ENCODE results near the gene WNT9A. TPM values are rescaled to one million over a fixed set of nuclear protein-coding genes. Genes with fewer than 3 reads are reported as not detected.

The WNT9A gene
- total RNA-seq, 3 donors from 2014 or later (not counting 1 experiment from before 2014, with no cell fraction given), result not detected

DNA sequence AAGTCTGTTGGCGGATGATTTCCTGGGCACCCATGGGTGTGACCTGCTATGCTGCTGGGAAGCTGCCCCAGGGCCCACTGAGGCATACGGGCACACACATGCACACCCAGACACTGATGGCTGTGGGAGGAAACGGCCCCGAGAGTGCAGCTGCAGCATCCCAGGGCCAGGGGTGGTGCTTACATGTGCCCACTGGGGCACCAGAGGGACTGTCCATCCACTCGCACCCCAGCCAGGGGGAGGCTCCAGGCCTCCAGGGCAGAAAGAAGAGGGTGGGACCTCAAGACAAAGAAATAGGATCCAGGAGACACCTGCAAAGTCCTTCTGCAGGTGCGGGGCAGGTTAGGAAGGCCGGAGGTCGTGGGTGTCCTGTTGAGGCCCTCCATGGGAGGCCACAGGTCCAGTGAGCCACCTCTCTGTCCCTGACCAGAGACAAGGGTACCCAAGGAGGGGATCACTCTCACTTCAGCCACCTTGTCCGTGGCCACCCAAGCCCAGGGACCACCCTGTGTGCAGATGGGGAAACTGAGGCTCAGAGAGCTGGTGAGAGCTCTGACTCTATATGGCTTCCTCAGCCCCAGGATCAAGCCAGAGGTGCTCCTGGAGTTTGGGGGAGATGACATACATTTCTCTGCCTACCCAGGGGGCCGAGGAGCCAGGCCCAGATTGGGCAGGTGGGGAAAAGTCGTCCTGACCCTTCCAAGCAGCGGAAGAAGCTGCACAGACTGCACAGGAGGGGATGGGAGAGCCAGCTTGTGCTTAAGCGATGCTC lies 57.1 kb downstream of the WNT9A start:
- H3K9me3 ChIP-seq (ENCODE audit: control insufficient read depth, insufficient read depth, low read length), result no peaks in the 10 kb centered on the region
- H3K27ac ChIP-seq (ENCODE audit: low read length), result no peak overlapping the region
- Mint-ChIP-seq H3K4me3 (no peak overlapping the region), H3K27me3 (ENCODE audit: low read depth in 2 of 2) (peaks cover 0 to 2% of the 10 kb centered on the region in 2 donors), H3K36me3 (no peaks in the 10 kb centered on the region), H3K4me1 (peaks cover 4 to 8% of the 10 kb centered on the region in 2 donors), H3K9me3 (no peaks in the 10 kb centered on the region), H3K27ac (no peak overlapping the region)
- 87% methylated on average over 13 of the region's 13 CpGs for WGBS (ENCODE audit: insufficient coverage)
- intact Hi-C loops (cut with micrococcal nuclease), result loop anchor here (1.0 kb wide), 1 partner anchor 9 kb away; no protein-coding TSS in a partner anchor
- no peak for ATAC-seq
- H3K4me3 ChIP-seq (ENCODE audit: low read length), result no peak overlapping the region
- H3K27me3 ChIP-seq (ENCODE audit: control insufficient read depth, insufficient read depth, low read length), result peaks cover 4% of the 10 kb centered on the region
- H3K4me1 ChIP-seq (ENCODE audit: control insufficient read depth, insufficient read depth, low read length), result peaks cover 19% of the 10 kb centered on the region
- DNase-seq, result no peak
- TF ChIP-seq, protein P1, sequence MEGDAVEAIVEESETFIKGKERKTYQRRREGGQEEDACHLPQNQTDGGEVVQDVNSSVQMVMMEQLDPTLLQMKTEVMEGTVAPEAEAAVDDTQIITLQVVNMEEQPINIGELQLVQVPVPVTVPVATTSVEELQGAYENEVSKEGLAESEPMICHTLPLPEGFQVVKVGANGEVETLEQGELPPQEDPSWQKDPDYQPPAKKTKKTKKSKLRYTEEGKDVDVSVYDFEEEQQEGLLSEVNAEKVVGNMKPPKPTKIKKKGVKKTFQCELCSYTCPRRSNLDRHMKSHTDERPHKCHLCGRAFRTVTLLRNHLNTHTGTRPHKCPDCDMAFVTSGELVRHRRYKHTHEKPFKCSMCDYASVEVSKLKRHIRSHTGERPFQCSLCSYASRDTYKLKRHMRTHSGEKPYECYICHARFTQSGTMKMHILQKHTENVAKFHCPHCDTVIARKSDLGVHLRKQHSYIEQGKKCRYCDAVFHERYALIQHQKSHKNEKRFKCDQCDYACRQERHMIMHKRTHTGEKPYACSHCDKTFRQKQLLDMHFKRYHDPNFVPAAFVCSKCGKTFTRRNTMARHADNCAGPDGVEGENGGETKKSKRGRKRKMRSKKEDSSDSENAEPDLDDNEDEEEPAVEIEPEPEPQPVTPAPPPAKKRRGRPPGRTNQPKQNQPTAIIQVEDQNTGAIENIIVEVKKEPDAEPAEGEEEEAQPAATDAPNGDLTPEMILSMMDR (IDR thresholded peaks at IDR 0.05), result no peak
- no peaks in the 10 kb centered on the region for H3K36me3 ChIP-seq (ENCODE audit: control insufficient read depth, insufficient read depth, low read length)

DNA sequence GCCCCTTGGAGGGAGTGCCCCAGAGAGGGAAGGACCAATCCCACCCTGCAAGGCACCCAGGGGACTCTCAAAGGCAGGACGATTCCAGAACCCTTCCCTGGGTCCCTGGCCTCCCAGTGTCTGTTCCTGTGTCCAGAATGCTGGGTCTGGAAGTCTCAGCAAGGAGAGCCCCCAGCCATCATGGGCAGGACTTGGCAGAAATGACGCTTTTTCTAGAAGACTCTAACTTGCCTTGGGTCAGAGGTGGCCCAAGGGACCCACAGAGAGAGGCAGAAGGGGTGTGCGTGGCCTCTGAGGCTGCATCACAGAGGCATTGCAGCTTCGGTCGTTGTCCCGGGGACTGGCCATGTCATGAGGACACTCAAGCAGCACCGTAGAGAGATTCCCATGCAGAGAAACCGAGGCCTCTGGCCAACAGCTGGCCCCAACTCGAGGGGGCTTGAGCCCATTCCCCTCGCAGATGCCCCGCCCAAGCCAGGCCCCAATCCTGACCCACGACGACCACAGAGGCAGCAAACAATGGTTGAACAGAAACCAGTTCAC lies 57.8 kb downstream of the WNT9A start:
- Histone ChIP-seq H3K9me3 (ENCODE audit: control insufficient read depth, insufficient read depth, low read length) (no peaks in the 10 kb centered on the region), H3K36me3 (ENCODE audit: control insufficient read depth, insufficient read depth, low read length) (no peaks in the 10 kb centered on the region), H3K4me1 (ENCODE audit: control insufficient read depth, insufficient read depth, low read length) (peaks cover 26% of the 10 kb centered on the region), H3K4me3 (ENCODE audit: low read length) (no peak overlapping the region), H3K27me3 (ENCODE audit: control insufficient read depth, insufficient read depth, low read length) (peaks cover 4% of the 10 kb centered on the region), H3K27ac (ENCODE audit: low read length) (no peak overlapping the region)
- H3K27me3 Mint-ChIP-seq (ENCODE audit: low read depth in 2 of 2), result peaks cover 0 to 2% of the 10 kb centered on the region in 2 donors
- no peaks in the 10 kb centered on the region for H3K36me3 Mint-ChIP-seq
- 86% methylated on average over 13 of the region's 13 CpGs for WGBS (ENCODE audit: insufficient coverage)
- H3K4me1 Mint-ChIP-seq, result peaks cover 7 to 13% of the 10 kb centered on the region in 2 donors
- no peak for DNase-seq
- intact Hi-C loops (cut with micrococcal nuclease), result no loop called here
- H3K9me3 Mint-ChIP-seq, result no peaks in the 10 kb centered on the region
- H3K4me3 Mint-ChIP-seq, result no peak overlapping the region
- H3K27ac Mint-ChIP-seq, result no peak overlapping the region
- TF ChIP-seq, protein P1 (IDR thresholded peaks at IDR 0.05), result no peak
- no peak for ATAC-seq

DNA sequence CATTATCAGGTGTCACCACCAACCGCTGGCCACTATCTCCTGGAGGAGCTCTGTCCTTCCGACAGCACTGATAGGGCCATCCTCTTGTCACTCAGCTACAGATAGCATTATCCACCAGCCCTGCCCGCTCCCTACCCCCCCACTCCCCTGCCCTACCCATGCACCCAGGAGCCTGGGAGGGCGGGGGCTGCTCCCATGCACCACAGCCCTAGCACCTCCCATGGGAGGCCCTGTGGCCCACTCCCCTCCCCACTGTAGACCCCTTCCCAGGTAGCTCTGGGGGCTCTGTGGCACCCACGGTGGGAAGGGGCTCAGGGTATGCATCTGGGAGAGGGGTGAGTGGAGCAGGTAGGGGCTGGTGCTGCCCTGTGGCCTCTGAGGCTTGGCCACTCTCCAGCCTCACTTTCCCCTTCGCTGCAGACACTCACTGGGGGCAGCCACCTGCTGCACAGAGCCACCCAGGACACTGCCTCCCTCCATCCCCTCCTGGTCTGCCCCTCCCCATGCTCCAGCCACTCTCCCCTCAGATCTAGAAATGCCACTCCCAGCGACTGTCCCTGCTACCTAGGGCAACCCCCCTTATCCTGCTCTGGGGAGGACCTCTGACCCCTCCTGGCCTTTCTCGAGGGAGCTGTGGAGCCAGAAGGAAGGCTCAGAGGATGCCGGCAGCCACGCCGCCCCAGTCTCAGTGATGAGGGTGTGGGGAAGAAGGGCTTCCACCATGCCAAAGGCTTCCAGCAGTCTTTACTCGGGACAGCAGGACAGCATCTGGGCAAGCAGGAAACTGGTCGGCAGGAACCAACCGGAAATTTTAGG lies 58.5 kb downstream of the WNT9A start:
- H3K9me3 ChIP-seq (ENCODE audit: control insufficient read depth, insufficient read depth, low read length), result no peaks in the 10 kb centered on the region
- Mint-ChIP-seq H3K36me3 (no peaks in the 10 kb centered on the region), H3K27ac (no peak overlapping the region), H3K4me3 (no peak overlapping the region), H3K9me3 (no peaks in the 10 kb centered on the region), H3K4me1 (peaks cover 7 to 13% of the 10 kb centered on the region in 2 donors), H3K27me3 (ENCODE audit: low read depth in 2 of 2) (peaks cover 0 to 2% of the 10 kb centered on the region in 2 donors)
- H3K27ac ChIP-seq (ENCODE audit: low read length), result no peak overlapping the region
- no peaks in the 10 kb centered on the region for H3K36me3 ChIP-seq (ENCODE audit: control insufficient read depth, insufficient read depth, low read length)
- H3K4me3 ChIP-seq (ENCODE audit: low read length), result no peak overlapping the region
- TF ChIP-seq, protein P1 (IDR thresholded peaks at IDR 0.05), result no peak
- intact Hi-C loops (cut with micrococcal nuclease), result no loop called here
- 86% methylated on average over 13 of the region's 14 CpGs for WGBS (ENCODE audit: insufficient coverage)
- peaks cover 33% of the 10 kb centered on the region for H3K4me1 ChIP-seq (ENCODE audit: control insufficient read depth, insufficient read depth, low read length)
- peaks cover 4% of the 10 kb centered on the region for H3K27me3 ChIP-seq (ENCODE audit: control insufficient read depth, insufficient read depth, low read length)
- ATAC-seq (no peak), DNase-seq (no peak)

Measured in natural killer cell (primary cell).